PC-9 (cell line): ENCODE data around the gene ARHGAP26. TPM values are rescaled to one million over a fixed set of nuclear protein-coding genes. Genes with fewer than 3 reads are reported as not detected.
A peak's percentile ranks its signal among the peaks of the same experiment; 100 is the strongest.

Source experiments
- BruUV-seq: library from RNA; stranded (reverse); fragments of 400-500 nt; replicated peaks from 2 replicates; lab custom pipeline; 2021; lab: Mats Ljungman, UMichigan
- CTCF ChIA-PET: fragments of 300-600 bp; sonication (Branson Sonifier 250); formaldehyde crosslinking; loops from one replicate; lab custom pipeline; 2022; ENCODE audit warnings: antibody characterized with exemption; lab: Charles Lee
- POLR2A ChIA-PET: fragments of 300-600 bp; sonication (Branson Sonifier 250); formaldehyde crosslinking; loops from one replicate; lab custom pipeline; 2022; ENCODE audit warnings: antibody characterized with exemption; ENCODE audit not compliant: unreplicated experiment; lab: Charles Lee
- DNase-seq, 2 experiments: peaks; one replicate each; pipeline versions ENCODE4 v3.0.0 to v3.0.0-alpha.2; 2015 to 2022; ENCODE audit warnings: mixed read lengths in 1 of 2
- H2AFZ ChIP-seq: fragments of 200-600 bp; sonication (generic); 2 replicates; pipeline ENCODE4 v1.8.1; 2017; ENCODE audit warnings: antibody characterized with exemption
- H3F3A ChIP-seq: fragments of 200-600 bp; sonication (generic); 2 replicates; pipeline ENCODE4 v1.8.1; 2017; ENCODE audit warnings: antibody characterized with exemption, mild to moderate bottlenecking, low read depth; ENCODE audit not compliant: insufficient read depth
- H3K27ac ChIP-seq: fragments of 200-600 bp; sonication (generic); 2 replicates; pipeline ENCODE4 v1.6.1; 2016; ENCODE audit warnings: mixed run types
- H3K27me3 ChIP-seq: fragments of 200-600 bp; sonication (generic); 2 replicates; pipeline ENCODE4 v1.6.1; 2016; ENCODE audit warnings: low read depth, mixed run types; ENCODE audit not compliant: insufficient read depth
- H3K36me3 ChIP-seq: fragments of 200-600 bp; sonication (generic); 2 replicates; pipeline ENCODE4 v1.6.1; 2016; ENCODE audit warnings: low read depth, mixed run types
- H3K4me1 ChIP-seq: fragments of 200-600 bp; sonication (generic); replicated peaks from 2 replicates; pipeline ENCODE4 v1.6.1; 2016; ENCODE audit warnings: mixed run types; ENCODE audit not compliant: insufficient read depth
- H3K4me2 ChIP-seq: fragments of 200-600 bp; sonication (generic); 2 replicates; pipeline ENCODE4 v1.6.1; 2017; ENCODE audit warnings: mixed run types
- H3K4me3 ChIP-seq: fragments of 200-600 bp; sonication (generic); 2 replicates; pipeline ENCODE4 v1.6.1; 2016; ENCODE audit warnings: mixed run types
- H3K79me2 ChIP-seq: fragments of 200-600 bp; sonication (generic); 2 replicates; pipeline ENCODE4 v1.6.1; 2017; ENCODE audit warnings: low read depth, mixed run types
- H3K9me2 ChIP-seq: fragments of 200-600 bp; sonication (generic); 2 replicates; pipeline ENCODE4 v1.8.1; 2017; ENCODE audit warnings: mild to moderate bottlenecking; ENCODE audit not compliant: insufficient read depth
- H3K9me3 ChIP-seq: fragments of 200-600 bp; sonication (generic); 2 replicates; pipeline ENCODE4 v1.8.1; 2016; ENCODE audit warnings: low read depth; ENCODE audit not compliant: insufficient read depth
- H4K20me1 ChIP-seq: fragments of 200-600 bp; sonication (generic); 2 replicates; pipeline ENCODE4 v1.8.1; 2017; ENCODE audit not compliant: insufficient read depth
- CTCF ChIP-seq: fragments of 200-600 bp; sonication (generic); conservative IDR thresholded peaks from 2 replicates; pipeline ENCODE4 v1.6.1; 2017; ENCODE audit warnings: mixed run types, antibody characterized with exemption, mild to moderate bottlenecking, moderate library complexity
- EZH2 ChIP-seq: fragments of 200-600 bp; sonication (generic); IDR thresholded peaks from 2 replicates; pipeline ENCODE4 v1.8.0; 2017; ENCODE audit warnings: antibody characterized with exemption, low read depth
- intact Hi-C: fragments of 100-400 bp; cut with micrococcal nuclease; formaldehyde crosslinking; loops from one replicate; pipeline ENCODE4 v1.10.0; 2022; ENCODE audit not compliant: unreplicated experiment
- total RNA-seq: library from RNA; stranded (reverse); gene quantifications from 2 replicates; pipeline ENCODE4 v1.2.3, GENCODE V29; 2021

Gene ARHGAP26
- total RNA-seq, 1 experiment from 2014 or later, result 29.7 TPM

- Histone ChIP-seq H3K9me2 (no peaks in the 10 kb centered on the region), H3K36me3 (no peaks in the 10 kb centered on the region), H4K20me1 (no peaks in the 10 kb centered on the region), H3K4me1 (peaks cover 45% of the 10 kb centered on the region), H3K27me3 (no peaks in the 10 kb centered on the region), H3K4me3 (no peak overlapping the region), H3K9me3 (no peaks in the 10 kb centered on the region; the same call in 1 of the 2 replicates), H3K79me2 (no peaks in the 10 kb centered on the region), H3K27ac (peak overlapping the region; percentile 52), H3K4me2 (peak overlapping the region; percentile 50), H3F3A (peaks cover 31% of the 10 kb centered on the region), H2AFZ (no peak overlapping the region)
- ChIA-PET POLR2A (interaction anchor here (0.5 to 0.7 kb wide), 3 partner anchors 9 to 215 kb away, joined by 3 to 12 read pairs (median 4); no protein-coding TSS in a partner anchor), CTCF (interaction anchor here (0.7 kb wide), 1 partner anchor 31 kb away, joined by 3 read pairs; no protein-coding TSS in a partner anchor)
- intact Hi-C loops, result loop anchor here (10.0 kb wide), 1 partner anchor 405 kb away; no protein-coding TSS in a partner anchor
- DNase-seq, result no peak
- BruUV-seq, result no TSS peak
- TF ChIP-seq EZH2 (no peak), CTCF (no peak)
These were observed 479.7 kb downstream of the ARHGAP26 start for GRCh38 chr5:143249851-143250250.

GRCh38 chr5:143251190-143251589 is 481.0 kb downstream of the ARHGAP26 start:
- no peaks in the 10 kb centered on the region for H3K27me3 ChIP-seq
- no TSS peak for BruUV-seq
- H3K36me3 ChIP-seq, result no peaks in the 10 kb centered on the region
- H4K20me1 ChIP-seq, result no peaks in the 10 kb centered on the region
- intact Hi-C loops, result no loop called here
- no peak overlapping the region for H3K27ac ChIP-seq
- peaks cover 33% of the 10 kb centered on the region for H3K4me1 ChIP-seq
- no peak for TF ChIP-seq EZH2
- no peak for TF ChIP-seq CTCF
- no peak for DNase-seq
- no peak overlapping the region for H3K4me2 ChIP-seq
- no peak overlapping the region for H3K4me3 ChIP-seq
- no peaks in the 10 kb centered on the region for H3K79me2 ChIP-seq
- no peaks in the 10 kb centered on the region; the same call in 1 of the 2 replicates for H3K9me3 ChIP-seq
- CTCF ChIA-PET, result no interaction called here
- H3F3A ChIP-seq, result peaks cover 20% of the 10 kb centered on the region
- no peak overlapping the region for H2AFZ ChIP-seq
- H3K9me2 ChIP-seq, result no peaks in the 10 kb centered on the region
- POLR2A ChIA-PET, result no interaction called here

- Histone ChIP-seq H3K9me2 (no peaks in the 10 kb centered on the region), H2AFZ (no peak overlapping the region), H3K27ac (no peak overlapping the region), H3K36me3 (no peaks in the 10 kb centered on the region), H3K27me3 (no peaks in the 10 kb centered on the region), H4K20me1 (no peaks in the 10 kb centered on the region), H3F3A (peaks cover 13% of the 10 kb centered on the region), H3K4me1 (peaks cover 25% of the 10 kb centered on the region), H3K79me2 (no peaks in the 10 kb centered on the region), H3K9me3 (no peaks in the 10 kb centered on the region; the same call in 1 of the 2 replicates), H3K4me2 (no peak overlapping the region), H3K4me3 (no peak overlapping the region)
- no TSS peak for BruUV-seq
- TF ChIP-seq EZH2 (no peak), CTCF (no peak)
- ChIA-PET POLR2A (interaction anchor here (0.5 kb wide), 1 partner anchor 19 kb away, joined by 3 read pairs; no protein-coding TSS in a partner anchor), CTCF (no interaction called here)
- intact Hi-C loops, result no loop called here
- no peak for DNase-seq
These were observed 481.8 kb downstream of the ARHGAP26 start for GRCh38 chr5:143251946-143252345.
